AG09319 (cell line): ENCODE data around the gene OGFOD3.

Experiments
- DNase-seq: peaks from one replicate; pipeline ENCODE4 v3.0.0-alpha.2; 2010; ENCODE audit warnings: low read depth; ENCODE audit errors: extremely low read depth
- CTCF ChIP-seq: IDR thresholded peaks from 2 replicates; pipeline ENCODE4 v1.5.1; 2011; ENCODE audit warnings: low read depth, mild to moderate bottlenecking, inconsistent platforms, low read length, moderate library complexity

OGFOD3 gene

GRCh38 chr17:82439829-82440365 lies 21.5 kb upstream of the OGFOD3 start:
- TF ChIP-seq CTCF: no peak

GRCh38 chr17:82439194-82439828 lies 20.9 kb upstream of the OGFOD3 start:
- no peak for TF ChIP-seq CTCF
- no peak for DNase-seq

More at GRCh38 chr17:82439829-82440365, 21.5 kb upstream of the OGFOD3 start:
- DNase-seq: no peak

- TF ChIP-seq CTCF: no peak
- DNase-seq: no peak
Observed at GRCh38 chr17:82438401-82439193, 20.2 kb upstream of the OGFOD3 start.

- no peak for TF ChIP-seq CTCF
Observed at GRCh38 chr17:82437325-82437668, 18.9 kb upstream of the OGFOD3 start.

GRCh38 chr17:82436601-82437324 lies 18.4 kb upstream of the OGFOD3 start:
- no peak for TF ChIP-seq CTCF
- DNase-seq: no peak

More at GRCh38 chr17:82437325-82437668, 18.9 kb upstream of the OGFOD3 start:
- DNase-seq: no peak

- no peak for TF ChIP-seq CTCF
- no peak for DNase-seq
Observed at GRCh38 chr17:82435601-82436583, 17.5 kb upstream of the OGFOD3 start.
